IPS-20b (cell line): ENCODE results near the gene LARGE1.

Experiments used
- H3K27ac ChIP-seq: one replicate; pipeline ENCODE4 v1.5.1; 2013; ENCODE audit warnings: low read length
- H3K27me3 ChIP-seq: 2 replicates; pipeline ENCODE4 v1.6.1; 2013; ENCODE audit warnings: mild to moderate bottlenecking, low read length, inconsistent platforms; ENCODE audit not compliant: insufficient read depth
- H3K36me3 ChIP-seq: 2 replicates; pipeline ENCODE4 v1.6.1; 2013; ENCODE audit warnings: low read depth, mild to moderate bottlenecking, inconsistent platforms, low read length, moderate library complexity; ENCODE audit not compliant: insufficient read depth
- H3K4me1 ChIP-seq: 2 replicates; pipeline ENCODE4 v1.6.1; 2013; ENCODE audit warnings: mild to moderate bottlenecking, control low read depth, inconsistent platforms, low read length, moderate library complexity; ENCODE audit not compliant: insufficient read depth
- H3K4me3 ChIP-seq: 2 replicates; pipeline ENCODE4 v1.5.1; 2013; ENCODE audit warnings: mild to moderate bottlenecking, low read length, inconsistent platforms
- H3K9ac ChIP-seq: 2 replicates; pipeline ENCODE4 v1.6.1; 2013; ENCODE audit warnings: low read depth, mild to moderate bottlenecking, inconsistent platforms, low read length, moderate library complexity
- H3K9me3 ChIP-seq: 2 replicates; pipeline ENCODE4 v1.6.1; 2013; ENCODE audit warnings: mild to moderate bottlenecking, low read depth, low read length, inconsistent platforms; ENCODE audit not compliant: insufficient read depth

The LARGE1 gene

DNA sequence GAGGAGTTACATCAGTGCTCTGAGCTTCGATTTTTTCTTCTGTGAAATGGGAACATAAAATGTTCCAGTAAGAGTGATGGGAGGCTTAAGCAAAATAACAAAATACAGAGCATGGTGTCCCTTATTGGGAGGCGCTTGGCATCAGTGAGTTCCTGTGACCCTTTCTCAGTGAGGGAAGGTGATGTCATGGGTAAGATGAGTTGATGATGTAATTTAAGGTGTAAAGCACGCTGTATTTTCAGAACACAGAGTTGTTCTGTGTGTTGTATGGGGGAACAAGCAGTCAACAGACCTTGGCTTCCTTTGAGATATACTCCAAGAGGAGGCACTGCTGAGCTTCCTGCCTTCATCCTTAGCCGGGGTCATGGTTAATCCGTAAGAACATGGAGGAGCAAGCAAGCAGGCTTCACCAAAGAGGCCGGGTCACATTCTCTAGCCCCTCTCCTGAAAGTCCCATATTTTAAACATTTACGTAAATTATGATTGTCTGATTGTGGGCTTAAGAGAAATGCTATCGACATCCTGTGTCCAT lies 266.7 kb downstream of the LARGE1 start:
- Histone ChIP-seq H3K9ac (no peak overlapping the region), H3K27me3 (no peaks in the 10 kb centered on the region), H3K36me3 (peaks cover 13% of the 10 kb centered on the region), H3K9me3 (no peaks in the 10 kb centered on the region), H3K4me1 (peaks cover 8% of the 10 kb centered on the region; the same call in 1 of the 2 replicates), H3K4me3 (no peak overlapping the region), H3K27ac (no peak overlapping the region)

DNA sequence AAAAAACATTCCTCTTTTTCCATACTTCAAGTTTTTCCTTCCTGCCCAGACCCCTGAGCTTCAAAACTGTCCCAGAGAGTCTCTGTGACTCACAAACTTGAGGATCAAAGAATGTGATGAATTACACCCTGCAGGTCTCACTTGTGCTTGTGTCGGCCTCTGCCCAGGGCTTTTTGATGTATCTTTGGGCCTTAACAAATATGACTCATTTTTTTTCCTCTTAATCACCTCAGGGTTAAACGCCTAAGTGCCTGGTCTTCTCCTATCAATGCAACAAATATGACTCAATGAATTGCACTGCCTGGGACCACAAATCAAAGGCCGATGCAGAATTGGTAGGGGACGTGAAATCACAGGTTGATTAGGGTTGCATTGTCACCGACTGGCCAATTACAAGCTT lies 267.7 kb downstream of the LARGE1 start:
- Histone ChIP-seq H3K9me3 (no peaks in the 10 kb centered on the region), H3K36me3 (peaks cover 18% of the 10 kb centered on the region), H3K4me3 (no peak overlapping the region), H3K27ac (no peak overlapping the region), H3K4me1 (peaks cover 8% of the 10 kb centered on the region; the same call in 1 of the 2 replicates), H3K27me3 (no peaks in the 10 kb centered on the region), H3K9ac (no peak overlapping the region)

DNA sequence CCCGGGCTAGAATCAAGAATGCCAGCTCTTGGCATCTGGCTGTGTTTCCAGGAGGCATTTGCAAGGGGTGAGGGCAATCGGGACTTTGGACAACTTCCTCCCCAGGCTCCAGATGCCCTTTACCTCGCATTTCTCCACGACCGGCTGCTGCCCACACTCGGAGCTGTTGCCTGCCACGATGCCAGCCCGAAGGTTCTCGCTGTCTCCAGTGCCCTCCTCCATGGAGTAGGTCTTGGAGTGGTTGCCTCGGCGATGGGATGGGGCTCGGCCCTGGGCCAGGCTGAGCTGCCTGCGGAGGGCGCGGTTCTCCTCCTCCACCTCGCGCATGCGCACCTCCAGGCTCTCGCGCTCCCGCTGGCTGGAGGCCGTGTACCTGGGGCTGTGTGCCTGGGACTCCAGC lies 270.0 kb downstream of the LARGE1 start:
- H3K27me3 ChIP-seq = no peaks in the 10 kb centered on the region
- H3K4me1 ChIP-seq = peaks cover 8% of the 10 kb centered on the region; the same call in 1 of the 2 replicates
- no peak overlapping the region for H3K27ac ChIP-seq
- H3K9ac ChIP-seq = no peak overlapping the region
- no peak overlapping the region for H3K4me3 ChIP-seq
- H3K36me3 ChIP-seq = peaks cover 18% of the 10 kb centered on the region
- H3K9me3 ChIP-seq = no peaks in the 10 kb centered on the region

DNA sequence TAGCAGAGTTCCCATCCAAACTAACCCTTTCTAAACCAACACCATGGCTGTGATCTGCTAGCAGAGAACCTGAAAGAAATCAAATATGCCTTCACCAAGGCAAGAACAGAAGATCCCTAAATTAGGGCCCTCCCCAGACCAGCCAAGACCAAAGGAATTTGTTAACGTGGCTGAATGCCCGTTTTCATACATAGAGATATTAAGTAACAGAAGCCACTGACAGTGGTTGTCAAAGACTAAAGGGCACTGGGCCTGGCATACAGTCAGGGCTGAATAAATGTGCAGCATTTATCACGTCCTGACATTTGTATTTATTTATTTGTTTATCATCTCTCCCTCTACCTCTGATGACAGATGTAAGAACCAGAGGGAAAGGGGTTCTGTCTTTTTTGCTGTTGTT lies 271.8 kb downstream of the LARGE1 start:
- Histone ChIP-seq H3K9me3 (no peaks in the 10 kb centered on the region), H3K9ac (no peak overlapping the region)

DNA sequence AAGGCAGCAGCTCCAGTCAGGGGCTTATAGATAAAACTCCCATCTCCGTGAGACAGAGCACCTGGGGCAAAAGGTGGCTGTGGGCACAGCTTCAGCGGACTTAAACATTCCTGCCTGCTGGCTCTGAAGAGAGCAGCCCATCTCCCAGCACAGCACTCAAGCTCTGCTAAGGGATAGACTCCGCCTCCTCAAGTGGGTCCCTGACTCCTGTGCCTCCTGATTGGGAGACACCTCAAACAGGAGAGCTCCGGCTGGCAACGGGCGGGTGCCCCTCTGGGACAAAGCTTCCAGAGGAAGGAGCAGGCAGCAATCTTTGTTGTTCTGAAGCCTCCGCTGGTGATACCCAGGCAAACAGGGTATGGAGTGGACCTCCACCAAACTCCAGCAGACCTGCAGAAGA lies 279.4 kb downstream of the LARGE1 start:
- H3K9ac ChIP-seq = no peak overlapping the region
- H3K9me3 ChIP-seq = no peaks in the 10 kb centered on the region
- H3K27me3 ChIP-seq = no peaks in the 10 kb centered on the region
- no peaks in the 10 kb centered on the region for H3K4me1 ChIP-seq
- no peaks in the 10 kb centered on the region; the same call in 1 of the 2 replicates for H3K36me3 ChIP-seq
- no peak overlapping the region for H3K4me3 ChIP-seq
- H3K27ac ChIP-seq = no peak overlapping the region

More for the DNA sequence above, 271.8 kb downstream of the LARGE1 start:
- Histone ChIP-seq H3K4me1 (no peaks in the 10 kb centered on the region), H3K27ac (no peak overlapping the region), H3K36me3 (peaks cover 18% of the 10 kb centered on the region), H3K27me3 (no peaks in the 10 kb centered on the region), H3K4me3 (no peak overlapping the region)

DNA sequence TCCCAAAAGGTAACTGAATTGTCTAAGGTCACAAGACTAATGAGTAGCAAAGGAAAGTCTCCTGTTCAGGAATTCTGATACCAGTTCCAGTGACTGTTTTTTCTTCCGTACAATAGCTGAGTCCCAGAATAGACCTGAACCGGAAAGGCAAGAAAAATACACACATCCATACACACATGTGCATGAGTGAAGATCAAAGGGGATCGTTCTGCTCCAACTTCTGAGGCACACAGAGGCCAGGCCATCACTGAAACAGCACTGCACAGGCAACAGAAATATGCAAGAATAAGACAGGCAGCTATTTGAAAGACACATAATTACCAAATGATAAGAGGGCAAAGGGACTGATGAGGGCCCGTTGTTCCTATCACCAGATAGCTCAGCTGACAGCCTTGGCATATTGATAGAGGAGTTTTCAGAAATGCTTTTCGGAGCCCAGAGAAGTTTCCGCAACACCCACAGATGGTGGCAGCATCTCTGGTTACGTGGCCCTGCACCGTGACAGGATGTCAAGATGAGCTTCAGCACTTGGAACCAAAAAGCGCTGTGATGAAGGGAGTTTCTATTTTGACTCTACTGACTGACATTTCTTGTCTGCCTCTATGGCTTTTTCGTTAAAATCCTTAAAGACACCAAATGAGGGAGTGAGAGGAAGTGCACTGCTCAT lies 280.6 kb downstream of the LARGE1 start:
- Histone ChIP-seq H3K27me3 (no peaks in the 10 kb centered on the region), H3K9me3 (no peaks in the 10 kb centered on the region), H3K4me3 (no peak overlapping the region), H3K36me3 (no peaks in the 10 kb centered on the region; the same call in 1 of the 2 replicates), H3K9ac (no peak overlapping the region), H3K4me1 (no peaks in the 10 kb centered on the region), H3K27ac (no peak overlapping the region)

DNA sequence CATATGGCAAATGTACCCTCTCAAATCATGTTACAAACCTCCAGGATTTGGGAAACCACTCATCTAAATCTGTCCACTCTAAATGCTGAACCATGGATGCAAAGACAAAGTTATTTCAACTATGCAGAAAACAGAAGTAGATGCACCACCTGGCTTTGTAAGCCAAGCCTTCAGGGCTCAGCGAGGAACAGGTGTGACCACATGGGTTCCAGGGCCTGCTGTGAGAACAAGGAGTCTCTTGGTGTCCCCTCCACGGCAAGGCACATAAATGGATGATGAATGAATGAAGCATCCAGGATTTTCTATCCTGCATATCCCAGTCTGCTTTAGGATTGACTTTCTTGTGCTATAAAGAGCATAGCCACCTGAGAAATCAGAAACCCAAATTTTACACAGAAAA lies 284.5 kb downstream of the LARGE1 start:
- Histone ChIP-seq H3K4me3 (no peak overlapping the region), H3K4me1 (no peaks in the 10 kb centered on the region), H3K9me3 (no peaks in the 10 kb centered on the region), H3K27ac (no peak overlapping the region), H3K27me3 (no peaks in the 10 kb centered on the region), H3K9ac (no peak overlapping the region), H3K36me3 (peaks cover 5% of the 10 kb centered on the region; the same call in 1 of the 2 replicates)

DNA sequence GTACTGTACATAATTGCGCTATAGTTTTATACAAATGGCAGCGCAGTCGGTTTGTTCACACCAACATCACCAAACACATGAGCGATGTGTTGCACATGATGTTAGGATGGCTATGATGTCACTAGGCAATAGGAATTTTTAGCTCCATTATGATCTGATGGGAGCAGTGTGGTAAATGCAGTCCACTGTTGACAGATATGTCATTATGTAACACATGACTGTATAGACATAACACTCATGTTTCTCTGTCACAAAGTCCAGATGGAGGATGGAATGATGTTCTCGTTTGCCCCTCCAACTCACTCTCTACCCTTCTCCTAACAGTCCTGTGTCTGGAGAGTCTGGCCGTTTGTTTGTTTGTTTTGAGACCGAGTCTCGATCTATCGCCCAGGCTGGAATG lies 288.5 kb downstream of the LARGE1 start:
- Histone ChIP-seq H3K27ac (no peak overlapping the region), H3K9ac (no peak overlapping the region), H3K9me3 (no peaks in the 10 kb centered on the region), H3K27me3 (no peaks in the 10 kb centered on the region), H3K4me1 (no peaks in the 10 kb centered on the region), H3K36me3 (peaks cover 5% of the 10 kb centered on the region; the same call in 1 of the 2 replicates), H3K4me3 (no peak overlapping the region)

DNA sequence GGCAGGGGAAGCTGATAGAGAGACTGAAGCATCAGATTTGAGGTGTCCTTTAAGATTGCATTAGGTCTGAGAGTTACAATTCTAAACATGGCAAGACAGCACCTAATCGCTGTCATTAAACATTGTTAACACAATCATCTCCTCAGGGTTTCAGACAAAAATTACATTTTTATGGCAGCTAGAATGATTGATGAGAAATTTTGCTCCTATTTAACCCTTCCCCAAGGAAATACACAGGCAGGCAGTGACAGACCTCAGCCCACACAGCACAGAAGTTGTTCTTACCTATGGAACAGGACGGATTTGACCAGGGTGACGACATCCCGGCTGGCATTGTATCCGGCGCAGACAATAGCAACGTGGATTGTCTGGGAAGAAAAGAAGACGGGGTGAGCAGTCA lies 294.3 kb downstream of the LARGE1 start:
- H3K27me3 ChIP-seq = no peaks in the 10 kb centered on the region
- H3K9ac ChIP-seq = no peak overlapping the region
- H3K9me3 ChIP-seq = no peaks in the 10 kb centered on the region
- H3K36me3 ChIP-seq = peaks cover 23% of the 10 kb centered on the region
- H3K4me1 ChIP-seq = no peaks in the 10 kb centered on the region
- no peak overlapping the region for H3K4me3 ChIP-seq
- H3K27ac ChIP-seq = no peak overlapping the region

DNA sequence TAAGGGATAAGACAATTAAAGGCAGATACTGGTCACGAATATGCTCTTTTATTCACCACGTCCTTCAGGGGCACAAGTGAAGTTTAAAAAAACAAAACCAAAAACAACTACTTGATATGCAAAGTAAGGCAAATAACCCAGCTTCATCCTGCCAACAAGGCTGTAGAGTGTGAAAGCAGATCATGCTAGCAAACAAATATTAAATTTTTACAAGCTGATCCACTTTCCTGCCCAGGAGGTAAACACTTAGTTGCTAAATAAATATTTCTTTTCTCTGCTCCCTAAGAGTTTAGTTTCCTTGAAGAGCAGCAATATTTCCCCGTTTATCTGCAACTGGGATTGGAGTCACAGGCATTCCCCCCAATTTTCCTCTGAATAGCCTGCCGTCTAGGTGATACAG lies 300.2 kb downstream of the LARGE1 start:
- H3K9ac ChIP-seq = no peak overlapping the region
- H3K4me3 ChIP-seq = no peak overlapping the region
- H3K4me1 ChIP-seq = no peaks in the 10 kb centered on the region; the same call in 1 of the 2 replicates
- no peaks in the 10 kb centered on the region for H3K27me3 ChIP-seq
- no peak overlapping the region for H3K27ac ChIP-seq
- no peaks in the 10 kb centered on the region for H3K9me3 ChIP-seq
- H3K36me3 ChIP-seq = peaks cover 22% of the 10 kb centered on the region

DNA sequence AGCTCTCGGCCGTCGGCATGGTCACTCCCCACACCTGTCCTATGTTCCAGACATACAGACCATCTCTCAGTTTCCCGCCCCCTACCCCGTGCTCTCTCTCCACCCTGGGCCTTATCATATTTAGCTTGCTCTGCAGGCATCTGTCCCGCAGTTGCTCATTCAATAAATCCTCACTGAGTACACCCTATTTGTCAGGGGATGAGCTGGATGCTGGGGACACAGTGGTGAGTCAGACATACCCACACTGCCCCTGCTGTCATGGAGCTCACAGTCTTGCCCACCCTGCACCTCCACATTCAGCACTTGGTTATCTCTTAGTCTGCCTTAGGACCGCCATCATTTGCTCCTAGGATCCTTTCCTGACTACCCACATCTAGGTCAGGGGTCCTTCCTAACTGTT lies 313.8 kb downstream of the LARGE1 start:
- H3K4me3 ChIP-seq = no peak overlapping the region
- no peaks in the 10 kb centered on the region for H3K27me3 ChIP-seq
- H3K9me3 ChIP-seq = peaks cover 9% of the 10 kb centered on the region
- peaks cover 16% of the 10 kb centered on the region for H3K36me3 ChIP-seq
- H3K9ac ChIP-seq = no peak overlapping the region
- no peaks in the 10 kb centered on the region for H3K4me1 ChIP-seq
- H3K27ac ChIP-seq = no peak overlapping the region

DNA sequence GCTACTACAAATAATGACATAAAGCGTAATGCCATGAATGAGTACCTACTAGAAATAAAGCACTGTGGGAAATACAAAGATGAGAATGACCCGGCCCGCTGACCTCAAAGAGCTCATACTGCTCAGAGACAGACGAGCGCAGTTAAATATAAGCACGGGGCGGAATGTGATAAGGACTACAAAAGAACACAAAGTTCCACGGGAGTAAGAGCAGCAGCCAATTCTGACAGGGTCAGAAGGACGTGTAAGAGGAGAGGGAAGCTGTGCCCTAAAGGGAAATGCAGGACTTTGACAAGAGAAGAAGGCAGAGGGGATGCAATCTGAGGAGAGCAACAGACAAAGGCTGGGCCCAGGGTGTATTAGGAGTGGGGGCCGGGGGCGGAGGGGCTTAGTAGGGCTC lies 314.6 kb downstream of the LARGE1 start:
- no peaks in the 10 kb centered on the region for H3K27me3 ChIP-seq
- peaks cover 12% of the 10 kb centered on the region for H3K36me3 ChIP-seq
- no peak overlapping the region for H3K9ac ChIP-seq
- H3K4me3 ChIP-seq = no peak overlapping the region
- H3K9me3 ChIP-seq = peaks cover under 1% of the 10 kb centered on the region; the same call in 1 of the 2 replicates
- H3K27ac ChIP-seq = no peak overlapping the region
- H3K4me1 ChIP-seq = no peaks in the 10 kb centered on the region
